ENCODE data around the gene PEX14.

DNA sequence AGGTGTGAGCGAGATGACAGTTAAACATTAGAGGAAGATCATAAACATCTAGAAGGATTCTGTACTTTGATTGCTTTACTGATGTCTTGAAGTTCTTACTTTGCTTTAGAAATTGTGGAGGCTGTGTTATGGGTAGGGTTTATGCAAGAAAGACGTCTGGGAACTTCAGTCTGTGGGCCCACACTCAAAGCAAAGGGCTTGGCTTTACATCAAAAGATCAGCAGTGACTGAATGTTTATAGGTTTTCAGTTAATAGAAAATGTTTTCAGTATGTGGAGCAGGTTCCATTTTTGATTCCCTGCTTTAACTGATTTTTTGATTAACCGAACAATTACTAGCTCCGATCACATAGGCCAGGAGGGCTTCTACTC, 31.9 kb downstream of the PEX14 start:
- TF ChIP-seq, protein P1, sequence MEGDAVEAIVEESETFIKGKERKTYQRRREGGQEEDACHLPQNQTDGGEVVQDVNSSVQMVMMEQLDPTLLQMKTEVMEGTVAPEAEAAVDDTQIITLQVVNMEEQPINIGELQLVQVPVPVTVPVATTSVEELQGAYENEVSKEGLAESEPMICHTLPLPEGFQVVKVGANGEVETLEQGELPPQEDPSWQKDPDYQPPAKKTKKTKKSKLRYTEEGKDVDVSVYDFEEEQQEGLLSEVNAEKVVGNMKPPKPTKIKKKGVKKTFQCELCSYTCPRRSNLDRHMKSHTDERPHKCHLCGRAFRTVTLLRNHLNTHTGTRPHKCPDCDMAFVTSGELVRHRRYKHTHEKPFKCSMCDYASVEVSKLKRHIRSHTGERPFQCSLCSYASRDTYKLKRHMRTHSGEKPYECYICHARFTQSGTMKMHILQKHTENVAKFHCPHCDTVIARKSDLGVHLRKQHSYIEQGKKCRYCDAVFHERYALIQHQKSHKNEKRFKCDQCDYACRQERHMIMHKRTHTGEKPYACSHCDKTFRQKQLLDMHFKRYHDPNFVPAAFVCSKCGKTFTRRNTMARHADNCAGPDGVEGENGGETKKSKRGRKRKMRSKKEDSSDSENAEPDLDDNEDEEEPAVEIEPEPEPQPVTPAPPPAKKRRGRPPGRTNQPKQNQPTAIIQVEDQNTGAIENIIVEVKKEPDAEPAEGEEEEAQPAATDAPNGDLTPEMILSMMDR (IDR thresholded peaks at IDR 0.05; ENCODE audit: low read depth, low read length), result no peak
- TF ChIP-seq MYC (IDR thresholded peaks at IDR 0.05; ENCODE audit: low read depth, low read length), result no peak
